Measurements from ENCODE around the gene MT3.

DNA sequence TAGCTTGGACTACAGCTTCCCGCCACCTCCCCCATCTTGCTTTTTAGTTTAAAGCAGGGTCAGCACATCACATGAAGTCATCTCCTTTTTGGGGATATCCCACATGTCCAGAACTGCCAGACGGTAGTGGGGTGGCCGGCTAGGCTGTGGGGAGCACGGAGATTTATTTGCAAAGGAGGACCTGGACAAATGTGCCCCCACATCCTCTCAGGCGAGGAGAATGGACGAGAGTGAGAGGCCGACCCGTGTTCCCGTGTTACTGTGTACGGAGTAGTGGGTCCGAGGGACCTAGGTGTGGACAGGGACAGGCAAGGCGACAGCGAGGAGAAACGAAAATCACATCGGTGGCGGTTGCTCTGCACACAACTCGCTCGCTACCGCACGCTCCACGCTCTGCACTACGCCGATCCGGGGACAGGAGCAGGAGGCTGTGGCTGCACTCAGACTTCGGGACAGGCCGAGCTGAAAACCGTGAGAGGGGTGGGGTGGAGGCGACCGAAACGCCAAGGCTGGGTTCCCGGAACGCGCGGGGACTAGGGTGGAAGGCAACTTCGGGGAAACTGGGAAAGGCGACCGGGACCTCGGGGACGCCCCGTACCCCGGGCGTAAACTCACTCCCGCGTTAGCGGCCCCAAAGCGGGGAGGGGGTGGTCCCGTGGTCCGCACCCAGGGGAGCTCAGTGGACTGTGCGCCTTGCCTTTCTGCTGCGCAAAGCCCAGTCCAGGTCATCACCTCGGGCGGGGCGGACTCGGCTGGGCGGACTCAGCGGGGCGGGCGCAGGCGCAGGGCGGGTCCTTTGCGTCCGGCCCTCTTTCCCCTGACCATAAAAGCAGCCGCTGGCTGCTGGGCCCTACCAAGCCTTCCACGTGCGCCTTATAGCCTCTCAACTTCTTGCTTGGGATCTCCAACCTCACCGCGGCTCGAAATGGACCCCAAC lies 48.8 kb downstream of the MT3 start, which contains the start of gene MT1A:
- TF ChIP-seq, protein P1, sequence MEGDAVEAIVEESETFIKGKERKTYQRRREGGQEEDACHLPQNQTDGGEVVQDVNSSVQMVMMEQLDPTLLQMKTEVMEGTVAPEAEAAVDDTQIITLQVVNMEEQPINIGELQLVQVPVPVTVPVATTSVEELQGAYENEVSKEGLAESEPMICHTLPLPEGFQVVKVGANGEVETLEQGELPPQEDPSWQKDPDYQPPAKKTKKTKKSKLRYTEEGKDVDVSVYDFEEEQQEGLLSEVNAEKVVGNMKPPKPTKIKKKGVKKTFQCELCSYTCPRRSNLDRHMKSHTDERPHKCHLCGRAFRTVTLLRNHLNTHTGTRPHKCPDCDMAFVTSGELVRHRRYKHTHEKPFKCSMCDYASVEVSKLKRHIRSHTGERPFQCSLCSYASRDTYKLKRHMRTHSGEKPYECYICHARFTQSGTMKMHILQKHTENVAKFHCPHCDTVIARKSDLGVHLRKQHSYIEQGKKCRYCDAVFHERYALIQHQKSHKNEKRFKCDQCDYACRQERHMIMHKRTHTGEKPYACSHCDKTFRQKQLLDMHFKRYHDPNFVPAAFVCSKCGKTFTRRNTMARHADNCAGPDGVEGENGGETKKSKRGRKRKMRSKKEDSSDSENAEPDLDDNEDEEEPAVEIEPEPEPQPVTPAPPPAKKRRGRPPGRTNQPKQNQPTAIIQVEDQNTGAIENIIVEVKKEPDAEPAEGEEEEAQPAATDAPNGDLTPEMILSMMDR (conservative IDR thresholded peaks at IDR 0.05; ENCODE audit: low read length) = no peak
- no peak for TF ChIP-seq EZH2phosphoT487 (IDR thresholded peaks at IDR 0.05; ENCODE audit: borderline replicate concordance)
